Sigmoid colon (tissue), 4 donors: ENCODE results near the gene ZNF391.

ENCODE experiments used
- POLR2A ChIP-seq, 2 donors: fragments of 450-650 bp; IDR thresholded peaks; one replicate each; pipeline ENCODE4 v1.6.1; 2016; ENCODE audit warnings: antibody characterized with exemption in 2 of 2, mild to moderate bottlenecking in 2 of 2, moderate library complexity in 2 of 2
- POLR2AphosphoS5 ChIP-seq, 4 donors: sonication (generic); formaldehyde crosslinking; IDR thresholded peaks; one replicate each; pipeline ENCODE4 v1.6.1; 2017; ENCODE audit warnings: antibody characterized with exemption in 4 of 4
- TF ChIP-seq, protein P1 (sequence below), 4 experiments: fragments of 450-650 bp in 3 of 4; fragments of 200-600 bp in 1 of 4; IDR thresholded peaks; one replicate each; pipeline ENCODE4 v1.5.1; 2016 to 2019; ENCODE audit warnings: antibody characterized with exemption in 4 of 4, mild to moderate bottlenecking in 3 of 4, moderate library complexity in 2 of 4

GRCh38 chr6:27388293-27389197, at the start of gene ZNF391:
- TF ChIP-seq, protein P1, sequence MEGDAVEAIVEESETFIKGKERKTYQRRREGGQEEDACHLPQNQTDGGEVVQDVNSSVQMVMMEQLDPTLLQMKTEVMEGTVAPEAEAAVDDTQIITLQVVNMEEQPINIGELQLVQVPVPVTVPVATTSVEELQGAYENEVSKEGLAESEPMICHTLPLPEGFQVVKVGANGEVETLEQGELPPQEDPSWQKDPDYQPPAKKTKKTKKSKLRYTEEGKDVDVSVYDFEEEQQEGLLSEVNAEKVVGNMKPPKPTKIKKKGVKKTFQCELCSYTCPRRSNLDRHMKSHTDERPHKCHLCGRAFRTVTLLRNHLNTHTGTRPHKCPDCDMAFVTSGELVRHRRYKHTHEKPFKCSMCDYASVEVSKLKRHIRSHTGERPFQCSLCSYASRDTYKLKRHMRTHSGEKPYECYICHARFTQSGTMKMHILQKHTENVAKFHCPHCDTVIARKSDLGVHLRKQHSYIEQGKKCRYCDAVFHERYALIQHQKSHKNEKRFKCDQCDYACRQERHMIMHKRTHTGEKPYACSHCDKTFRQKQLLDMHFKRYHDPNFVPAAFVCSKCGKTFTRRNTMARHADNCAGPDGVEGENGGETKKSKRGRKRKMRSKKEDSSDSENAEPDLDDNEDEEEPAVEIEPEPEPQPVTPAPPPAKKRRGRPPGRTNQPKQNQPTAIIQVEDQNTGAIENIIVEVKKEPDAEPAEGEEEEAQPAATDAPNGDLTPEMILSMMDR (IDR thresholded peaks at IDR 0.05) = no peak
- TF ChIP-seq POLR2A (IDR thresholded peaks at IDR 0.05) = no peak
- peak; percentile 45 to 71 (median 54) for TF ChIP-seq POLR2AphosphoS5 (IDR thresholded peaks at IDR 0.05)
